Measurements from ENCODE around the gene FAF2.

FAF2 gene

DNA sequence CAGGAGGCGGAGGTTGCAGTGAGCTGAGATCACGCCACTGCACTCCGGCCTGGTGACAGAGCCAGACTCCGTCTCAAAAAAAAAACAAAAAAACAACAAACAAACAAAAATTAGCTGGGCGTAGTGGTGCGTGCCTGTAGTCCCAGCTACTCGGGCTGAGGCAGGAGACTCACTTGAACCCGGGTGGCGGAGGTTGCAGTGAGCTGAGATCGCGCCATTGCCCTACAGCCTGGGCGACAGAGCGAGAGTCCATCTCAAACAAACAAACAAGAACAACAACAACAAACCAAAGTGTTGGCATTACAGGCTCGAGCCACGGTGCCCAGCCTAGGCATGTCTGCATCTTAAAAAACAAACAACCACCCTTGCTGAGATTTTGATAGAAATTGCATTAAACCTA lies 76.8 kb downstream of the FAF2 start:
- Histone ChIP-seq H3K27ac (ENCODE audit: low read depth, low read length) (no peak overlapping the region), H3K9ac (ENCODE audit: low read length) (no peak overlapping the region), H3K27me3 (ENCODE audit: insufficient read depth, low read length) (no peaks in the 10 kb centered on the region), H3K18ac (ENCODE audit: low read length) (no peak overlapping the region), H4K91ac (ENCODE audit: low read depth, low read length) (no peak overlapping the region), H3K4ac (ENCODE audit: low read depth, low read length) (no peak overlapping the region), H2BK5ac (ENCODE audit: low read depth, low read length, poor library complexity) (no peak overlapping the region), H2AFZ (ENCODE audit: insufficient read depth, low read length, poor library complexity) (no peak overlapping the region), H3K4me3 (ENCODE audit: low read depth, low read length) (no peak overlapping the region), H3K79me2 (ENCODE audit: control insufficient read depth, insufficient read depth, low read length, poor library complexity) (no peaks in the 10 kb centered on the region), H3K4me1 (ENCODE audit: control insufficient read depth in 1 of 2, insufficient read depth in 2 of 2, low read length in 2 of 2) (no peaks in the 10 kb centered on the region), H3K14ac (ENCODE audit: low read length) (no peak overlapping the region), H3K4me2 (ENCODE audit: low read length) (no peak overlapping the region), H4K8ac (ENCODE audit: low read depth, low read length) (no peak overlapping the region), H2BK120ac (ENCODE audit: insufficient read depth, low read length, poor library complexity) (no peak overlapping the region), H2BK12ac (ENCODE audit: low read length) (no peak overlapping the region), H3K9me3 (ENCODE audit: insufficient read depth, low read depth, low read length) (peaks cover 3% of the 10 kb centered on the region), H4K12ac (ENCODE audit: low read depth, low read length) (no peak overlapping the region), H3K79me1 (ENCODE audit: low read length) (no peaks in the 10 kb centered on the region), H3K36me3 (ENCODE audit: control insufficient read depth in 1 of 2, insufficient read depth in 2 of 2, low read length in 2 of 2) (peaks cover 27 to 29% of the 10 kb centered on the region in 2 experiments), H2AK5ac (ENCODE audit: low read length) (no peak overlapping the region), H3K23ac (ENCODE audit: low read length) (no peak overlapping the region)
- WGBS (ENCODE audit: extremely low coverage, insufficient coverage, insufficient read length) = no CpG with 5 or more reads among the region's 15 CpGs
- DNase-seq = no peak

DNA sequence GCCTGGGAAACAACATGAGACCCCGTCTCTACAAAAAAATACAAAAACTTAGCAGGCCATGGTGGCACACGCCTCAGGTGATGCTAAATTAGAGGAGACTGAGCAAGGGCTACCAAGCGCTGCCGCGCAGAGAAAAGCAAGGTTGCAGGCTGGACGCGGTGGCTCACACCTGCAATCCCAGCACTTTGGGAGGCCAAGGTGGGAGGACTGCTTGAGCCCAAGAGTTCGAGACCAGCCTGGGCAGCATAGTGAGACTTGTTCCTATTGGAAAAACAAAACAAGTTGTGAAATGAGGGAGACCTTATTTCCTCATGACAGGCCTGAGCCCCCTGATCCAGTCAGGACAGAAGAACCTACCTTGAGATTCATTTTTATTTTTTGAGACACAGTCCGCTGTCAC lies 77.5 kb downstream of the FAF2 start:
- no peak overlapping the region for H3K18ac ChIP-seq (ENCODE audit: low read length)
- H2AFZ ChIP-seq (ENCODE audit: insufficient read depth, low read length, poor library complexity) = no peak overlapping the region
- H3K4ac ChIP-seq (ENCODE audit: low read depth, low read length) = no peak overlapping the region
- no peak overlapping the region for H4K8ac ChIP-seq (ENCODE audit: low read depth, low read length)
- no peak overlapping the region for H2BK5ac ChIP-seq (ENCODE audit: low read depth, low read length, poor library complexity)
- no peaks in the 10 kb centered on the region for H3K9me3 ChIP-seq (ENCODE audit: insufficient read depth, low read depth, low read length)
- no peak overlapping the region for H3K9ac ChIP-seq (ENCODE audit: low read length)
- peaks cover 31 to 33% of the 10 kb centered on the region in 2 experiments for H3K36me3 ChIP-seq (ENCODE audit: control insufficient read depth in 1 of 2, insufficient read depth in 2 of 2, low read length in 2 of 2)
- no peak overlapping the region for H4K12ac ChIP-seq (ENCODE audit: low read depth, low read length)
- H3K4me3 ChIP-seq (ENCODE audit: low read depth, low read length) = no peak overlapping the region
- H3K4me2 ChIP-seq (ENCODE audit: low read length) = no peak overlapping the region
- no peaks in the 10 kb centered on the region for H3K4me1 ChIP-seq (ENCODE audit: control insufficient read depth in 1 of 2, insufficient read depth in 2 of 2, low read length in 2 of 2)
- no peak overlapping the region for H4K91ac ChIP-seq (ENCODE audit: low read depth, low read length)
- H2AK5ac ChIP-seq (ENCODE audit: low read length) = no peak overlapping the region
- DNase-seq = no peak
- H3K79me1 ChIP-seq (ENCODE audit: low read length) = no peaks in the 10 kb centered on the region
- H3K27me3 ChIP-seq (ENCODE audit: insufficient read depth, low read length) = no peaks in the 10 kb centered on the region
- no CpG with 5 or more reads among the region's 9 CpGs for WGBS (ENCODE audit: extremely low coverage, insufficient coverage, insufficient read length)
- H3K14ac ChIP-seq (ENCODE audit: low read length) = no peak overlapping the region
- no peak overlapping the region for H3K23ac ChIP-seq (ENCODE audit: low read length)
- no peak overlapping the region for H2BK12ac ChIP-seq (ENCODE audit: low read length)
- no peak overlapping the region for H3K27ac ChIP-seq (ENCODE audit: low read depth, low read length)
- no peak overlapping the region for H2BK120ac ChIP-seq (ENCODE audit: insufficient read depth, low read length, poor library complexity)
- no peaks in the 10 kb centered on the region for H3K79me2 ChIP-seq (ENCODE audit: control insufficient read depth, insufficient read depth, low read length, poor library complexity)

DNA sequence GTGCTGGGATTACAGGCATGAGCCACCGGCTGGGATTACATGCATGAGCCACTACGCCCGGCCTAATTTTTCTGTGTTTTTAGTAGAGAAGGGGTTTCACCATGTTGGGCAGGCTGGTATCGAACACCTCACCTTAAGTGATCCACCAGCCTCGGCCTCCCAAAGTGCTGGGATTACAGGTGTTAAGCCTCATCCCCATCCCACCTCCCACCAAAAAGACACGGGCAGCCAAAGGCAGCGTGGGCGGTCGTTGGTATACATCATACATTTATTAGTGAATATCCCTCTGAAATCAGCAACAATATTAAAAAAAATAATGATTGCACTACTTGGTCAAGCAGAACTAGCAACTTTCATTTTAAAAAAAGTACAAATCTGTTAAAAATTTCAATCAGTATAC lies 78.3 kb downstream of the FAF2 start:
- Histone ChIP-seq H2AFZ (ENCODE audit: insufficient read depth, low read length, poor library complexity) (no peak overlapping the region), H4K91ac (ENCODE audit: low read depth, low read length) (no peak overlapping the region), H3K36me3 (ENCODE audit: control insufficient read depth in 1 of 2, insufficient read depth in 2 of 2, low read length in 2 of 2) (peaks cover 39 to 41% of the 10 kb centered on the region in 2 experiments), H3K23ac (ENCODE audit: low read length) (no peak overlapping the region), H3K79me2 (ENCODE audit: control insufficient read depth, insufficient read depth, low read length, poor library complexity) (no peaks in the 10 kb centered on the region), H3K4me1 (ENCODE audit: control insufficient read depth in 1 of 2, insufficient read depth in 2 of 2, low read length in 2 of 2) (no peaks in the 10 kb centered on the region), H3K4me3 (ENCODE audit: low read depth, low read length) (no peak overlapping the region), H2AK5ac (ENCODE audit: low read length) (no peak overlapping the region), H3K9me3 (ENCODE audit: insufficient read depth, low read depth, low read length) (no peaks in the 10 kb centered on the region), H3K18ac (ENCODE audit: low read length) (no peak overlapping the region), H3K4ac (ENCODE audit: low read depth, low read length) (no peak overlapping the region), H2BK12ac (ENCODE audit: low read length) (no peak overlapping the region), H3K79me1 (ENCODE audit: low read length) (no peaks in the 10 kb centered on the region), H3K14ac (ENCODE audit: low read length) (no peak overlapping the region), H2BK5ac (ENCODE audit: low read depth, low read length, poor library complexity) (no peak overlapping the region), H4K8ac (ENCODE audit: low read depth, low read length) (no peak overlapping the region), H3K27me3 (ENCODE audit: insufficient read depth, low read length) (no peaks in the 10 kb centered on the region), H2BK120ac (ENCODE audit: insufficient read depth, low read length, poor library complexity) (no peak overlapping the region), H3K9ac (ENCODE audit: low read length) (no peak overlapping the region), H3K27ac (ENCODE audit: low read depth, low read length) (no peak overlapping the region), H3K4me2 (ENCODE audit: low read length) (no peak overlapping the region), H4K12ac (ENCODE audit: low read depth, low read length) (no peak overlapping the region)
- WGBS (ENCODE audit: extremely low coverage, insufficient coverage, insufficient read length) = no CpG with 5 or more reads among the region's 9 CpGs
- DNase-seq = no peak

DNA sequence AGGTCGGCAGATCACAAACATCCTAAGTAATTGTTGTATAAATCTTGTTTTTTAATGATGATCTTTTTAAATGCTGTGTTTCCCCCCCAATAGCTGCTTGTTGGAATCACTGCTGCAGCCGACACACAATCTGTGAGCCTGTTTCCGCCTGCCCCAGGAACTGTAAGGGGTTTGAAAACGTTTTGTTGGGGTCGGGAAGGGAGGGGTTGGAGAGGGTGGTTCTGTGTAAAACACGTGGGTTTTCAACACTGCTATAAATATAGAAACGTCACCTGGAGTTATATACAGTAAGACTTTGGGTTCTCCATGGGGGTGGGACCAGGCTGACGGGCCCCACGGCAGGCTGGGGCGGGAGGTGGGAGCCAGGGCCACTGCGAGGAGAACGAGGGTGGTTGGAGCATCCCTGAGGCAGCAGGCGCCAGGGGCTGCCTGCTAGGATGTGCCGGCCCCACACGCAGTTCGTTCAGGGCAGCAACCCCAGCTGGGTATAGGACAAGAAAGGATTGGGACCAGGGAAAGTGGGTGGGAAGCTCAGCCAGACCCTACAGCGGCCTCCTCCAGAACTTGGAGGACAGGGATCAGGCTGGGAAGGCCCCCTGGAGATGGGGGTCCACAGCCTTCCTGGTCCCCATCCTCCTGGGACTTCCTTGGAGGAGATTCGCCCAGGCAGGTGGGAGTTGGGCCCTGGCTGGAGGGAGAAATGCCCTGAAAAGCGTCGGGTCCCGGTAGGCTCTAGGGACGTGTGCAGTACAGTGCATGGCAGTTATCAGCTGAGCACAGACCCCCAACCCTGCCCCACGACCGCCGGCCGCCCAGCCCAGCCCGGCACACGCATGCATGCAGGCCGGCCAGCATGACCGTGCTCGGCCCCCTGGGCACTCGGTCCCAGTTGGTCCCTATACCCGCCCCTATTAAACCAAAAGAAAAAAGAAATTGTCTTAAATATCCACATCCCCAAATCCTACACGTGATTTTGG lies 79.3 kb downstream of the FAF2 start:
- Histone ChIP-seq H2BK120ac (ENCODE audit: insufficient read depth, low read length, poor library complexity) (no peak overlapping the region), H3K9me3 (ENCODE audit: insufficient read depth, low read depth, low read length) (no peaks in the 10 kb centered on the region), H4K8ac (ENCODE audit: low read depth, low read length) (no peak overlapping the region), H3K18ac (ENCODE audit: low read length) (no peak overlapping the region), H4K12ac (ENCODE audit: low read depth, low read length) (no peak overlapping the region), H3K36me3 (ENCODE audit: control insufficient read depth in 1 of 2, insufficient read depth in 2 of 2, low read length in 2 of 2) (peaks cover 47 to 50% of the 10 kb centered on the region in 2 experiments), H3K4ac (ENCODE audit: low read depth, low read length) (no peak overlapping the region), H3K4me1 (ENCODE audit: control insufficient read depth in 1 of 2, insufficient read depth in 2 of 2, low read length in 2 of 2) (no peaks in the 10 kb centered on the region), H3K79me1 (ENCODE audit: low read length) (no peaks in the 10 kb centered on the region), H3K27ac (ENCODE audit: low read depth, low read length) (no peak overlapping the region), H3K27me3 (ENCODE audit: insufficient read depth, low read length) (no peaks in the 10 kb centered on the region), H3K23ac (ENCODE audit: low read length) (no peak overlapping the region), H3K14ac (ENCODE audit: low read length) (no peak overlapping the region), H2AFZ (ENCODE audit: insufficient read depth, low read length, poor library complexity) (no peak overlapping the region), H3K4me2 (ENCODE audit: low read length) (no peak overlapping the region), H3K9ac (ENCODE audit: low read length) (no peak overlapping the region), H4K91ac (ENCODE audit: low read depth, low read length) (no peak overlapping the region), H2BK5ac (ENCODE audit: low read depth, low read length, poor library complexity) (no peak overlapping the region), H2BK12ac (ENCODE audit: low read length) (no peak overlapping the region), H3K4me3 (ENCODE audit: low read depth, low read length) (no peak overlapping the region), H2AK5ac (ENCODE audit: low read length) (no peak overlapping the region), H3K79me2 (ENCODE audit: control insufficient read depth, insufficient read depth, low read length, poor library complexity) (no peaks in the 10 kb centered on the region)
- no peak for DNase-seq
- WGBS (ENCODE audit: extremely low coverage, insufficient coverage, insufficient read length) = 100% methylated on average over 3 of the region's 34 CpGs
